WTC11 (cell line): ENCODE measurements around the gene DALRD3. TPM values are rescaled to one million over a fixed set of nuclear protein-coding genes. Genes with fewer than 3 reads are reported as not detected.

Source experiments
- ATAC-seq: fragments of 200-7000 bp; cut with Tn5 transposase; 2 replicates; pipeline ENCODE4 v1.10.0; 2021; ENCODE audit warnings: mild to moderate bottlenecking, moderate library complexity
- CTCF ChIA-PET: fragments of 300-600 bp; sonication (Branson Sonifier 250); formaldehyde crosslinking; loops from one replicate; lab custom pipeline; 2021; ENCODE audit warnings: antibody characterized with exemption; lab: Charles Lee
- POLR2A ChIA-PET: fragments of 350-600 bp; sonication (Branson Sonifier 250); formaldehyde crosslinking; loops from one replicate; lab custom pipeline; 2021; ENCODE audit warnings: antibody characterized with exemption; lab: Charles Lee
- DNase-seq: peaks from one replicate; pipeline ENCODE4 v3.0.0; 2021; ENCODE audit warnings: low spot score
- H3K27ac Mint-ChIP-seq: 2 replicates; pipeline ENCODE4 v1.8.0; 2021; ENCODE audit warnings: mixed read lengths
- H3K27me3 Mint-ChIP-seq: 2 replicates; pipeline ENCODE4 v1.8.0; 2021; ENCODE audit warnings: low read depth, mild to moderate bottlenecking, moderate library complexity, mixed read lengths
- H3K36me3 Mint-ChIP-seq: 2 replicates; pipeline ENCODE4 v1.8.0; 2021; ENCODE audit warnings: mixed read lengths
- H3K4me1 Mint-ChIP-seq: 2 replicates; pipeline ENCODE4 v1.8.0; 2022; ENCODE audit warnings: mixed read lengths
- H3K4me3 Mint-ChIP-seq: 2 replicates; pipeline ENCODE4 v1.8.0; 2021; ENCODE audit warnings: mild to moderate bottlenecking, moderate library complexity, mixed read lengths
- H3K9me3 Mint-ChIP-seq: 2 replicates; pipeline ENCODE4 v1.8.0; 2021; ENCODE audit warnings: mixed read lengths
- ATF3 ChIP-seq: sonication (generic); formaldehyde crosslinking; conservative IDR thresholded peaks from 2 replicates; pipeline ENCODE4 v1.8.1; 2022; ENCODE audit warnings: mild to moderate bottlenecking, missing genetic modification reagents
- CBFB ChIP-seq: sonication (generic); formaldehyde crosslinking; IDR thresholded peaks from 2 replicates; pipeline ENCODE4 v1.8.1; 2022; ENCODE audit warnings: mild to moderate bottlenecking, low read depth, missing genetic modification reagents
- CREB1 ChIP-seq: sonication (generic); formaldehyde crosslinking; IDR thresholded peaks from 2 replicates; pipeline ENCODE4 v1.8.0; 2023; ENCODE audit warnings: mild to moderate bottlenecking, missing genetic modification reagents
- CTCF ChIP-seq: fragments of 200-600 bp; IDR thresholded peaks from 2 replicates; pipeline ENCODE4 v1.8.0; 2022; ENCODE audit warnings: antibody characterized with exemption
- EMX1 ChIP-seq: fragments of 250-450 bp; sonication (Bioruptor Pico); IDR thresholded peaks from 2 replicates; pipeline ENCODE4 v1.8.0; 2021; ENCODE audit warnings: mild to moderate bottlenecking
- ERG ChIP-seq: fragments of 250-450 bp; sonication (Bioruptor Pico); IDR thresholded peaks from 2 replicates; pipeline ENCODE4 v1.8.0; 2021; ENCODE audit warnings: mild to moderate bottlenecking
- FOXK1 ChIP-seq: sonication (generic); formaldehyde crosslinking; IDR thresholded peaks from 2 replicates; pipeline ENCODE4 v1.8.0; 2022; ENCODE audit warnings: mild to moderate bottlenecking, moderate library complexity, missing genetic modification reagents
- FOXP1 ChIP-seq: sonication (generic); formaldehyde crosslinking; IDR thresholded peaks from 2 replicates; pipeline ENCODE4 v1.8.0; 2022; ENCODE audit warnings: missing genetic modification reagents, mild to moderate bottlenecking, moderate library complexity, borderline replicate concordance
- IRF2 ChIP-seq: sonication (generic); formaldehyde crosslinking; IDR thresholded peaks from 2 replicates; pipeline ENCODE4 v1.8.0; 2022; ENCODE audit warnings: low read depth, missing genetic modification reagents, borderline replicate concordance
- JAZF1 ChIP-seq: fragments of 250-450 bp; sonication (Bioruptor Pico); IDR thresholded peaks from 2 replicates; pipeline ENCODE4 v1.9.0; 2021; ENCODE audit warnings: moderate library complexity, mild to moderate bottlenecking, inconsistent platforms
- KAT7 ChIP-seq: sonication (generic); formaldehyde crosslinking; IDR thresholded peaks from 2 replicates; pipeline ENCODE4 v1.8.1; 2023; ENCODE audit warnings: missing genetic modification reagents, mild to moderate bottlenecking, borderline replicate concordance
- NFATC4 ChIP-seq: fragments of 250-450 bp; sonication (Bioruptor Pico); IDR thresholded peaks from 2 replicates; pipeline ENCODE4 v1.9.0; 2021; ENCODE audit warnings: mild to moderate bottlenecking
- PRRX2 ChIP-seq: fragments of 250-450 bp; sonication (Bioruptor Pico); IDR thresholded peaks from 2 replicates; pipeline ENCODE4 v1.8.0; 2021; ENCODE audit warnings: mild to moderate bottlenecking
- RELA ChIP-seq: sonication (generic); formaldehyde crosslinking; IDR thresholded peaks from 2 replicates; pipeline ENCODE4 v1.8.1; 2022; ENCODE audit warnings: missing genetic modification reagents, mild to moderate bottlenecking, borderline replicate concordance
- SP1 ChIP-seq: sonication (generic); formaldehyde crosslinking; conservative IDR thresholded peaks from 2 replicates; pipeline ENCODE4 v1.8.1; 2022; ENCODE audit warnings: missing genetic modification reagents
- ZNF263 ChIP-seq: sonication (generic); formaldehyde crosslinking; IDR thresholded peaks from 2 replicates; pipeline ENCODE4 v1.8.1; 2022; ENCODE audit warnings: low read depth, mild to moderate bottlenecking, moderate library complexity, missing genetic modification reagents
- ZNF396 ChIP-seq: fragments of 250-450 bp; sonication (Bioruptor Pico); IDR thresholded peaks from 2 replicates; pipeline ENCODE4 v1.8.0; 2021; ENCODE audit warnings: mild to moderate bottlenecking, moderate library complexity, borderline replicate concordance
- ZNF671 ChIP-seq: fragments of 250-450 bp; sonication (Bioruptor Pico); IDR thresholded peaks from 2 replicates; pipeline ENCODE4 v1.8.0; 2021; ENCODE audit warnings: mild to moderate bottlenecking
- total RNA-seq: library from RNA; stranded (reverse); gene quantifications from 3 replicates; pipeline ENCODE4 v1.2.3, GENCODE V29; 2021

Gene DALRD3
- total RNA-seq, 1 experiment from 2014 or later: 41.4 TPM

- peaks cover 11% of the 10 kb centered on the region for H3K4me1 Mint-ChIP-seq
- ATAC-seq (peak; percentile 72), DNase-seq (peak; percentile 85)
- no peak overlapping the region for H3K27ac Mint-ChIP-seq
- POLR2A ChIA-PET: interaction anchor here (0.6 to 2.0 kb wide), 4 partner anchors 8 to 79 kb away, joined by 3 to 10 read pairs (median 4); partner anchors contain the start of genes NDUFAF3 and QRICH1
- H3K27me3 Mint-ChIP-seq: no peaks in the 10 kb centered on the region
- TF ChIP-seq SP1 (CRISPR knock-in tag) (no peak), CTCF (peak; percentile 78), ATF3 (CRISPR knock-in tag) (no peak)
- CTCF ChIA-PET: interaction anchor here (0.5 to 9.3 kb wide), 18 partner anchors 8 to 461 kb away, joined by 3 to 124 read pairs (median 4); partner anchors contain the start of genes ARIH2, IMPDH2, KLHDC8B and LAMB2
- H3K9me3 Mint-ChIP-seq: no peaks in the 10 kb centered on the region
- H3K4me3 Mint-ChIP-seq: no peak overlapping the region
- peaks cover 36% of the 10 kb centered on the region for H3K36me3 Mint-ChIP-seq
Measured at GRCh38 chr3:49013738-49014660, 4.4 kb downstream of the DALRD3 start.

- Mint-ChIP-seq H3K4me1 (peaks cover 10% of the 10 kb centered on the region), H3K27me3 (no peaks in the 10 kb centered on the region), H3K9me3 (no peaks in the 10 kb centered on the region), H3K27ac (no peak overlapping the region), H3K36me3 (peaks cover 40% of the 10 kb centered on the region), H3K4me3 (no peak overlapping the region)
- ChIA-PET CTCF (interaction anchor here (0.8 to 9.3 kb wide), 16 partner anchors 9 to 378 kb away, joined by 3 to 124 read pairs (median 4); partner anchors contain the start of genes ARIH2, IMPDH2, KLHDC8B and LAMB2), POLR2A (interaction anchor here (1.5 to 2.0 kb wide), 2 partner anchors 9 to 16 kb away, joined by 3 to 10 read pairs; partner anchors contain the start of gene NDUFAF3)
- ATAC-seq (no peak), DNase-seq (no peak)
- TF ChIP-seq FOXK1 (CRISPR knock-in tag) (no peak), FOXP1 (no peak), ZNF396 (CRISPR knock-in tag) (no peak), ATF3 (CRISPR knock-in tag) (no peak), KAT7 (CRISPR knock-in tag) (no peak), EMX1 (CRISPR knock-in tag) (no peak), RELA (CRISPR knock-in tag) (no peak), ZNF671 (no peak), ZNF263 (CRISPR knock-in tag) (no peak), CBFB (CRISPR knock-in tag) (no peak), IRF2 (CRISPR knock-in tag) (no peak), ERG (no peak), PRRX2 (CRISPR knock-in tag) (no peak), NFATC4 (no peak), JAZF1 (no peak), CREB1 (CRISPR knock-in tag) (no peak), CTCF (no peak)
Measured at GRCh38 chr3:49013113-49013737, 5.2 kb downstream of the DALRD3 start.
